GM19397 (cell line): ENCODE measurements around the gene TMPRSS13.
"Not testable (repeated sequence)": the region's sequence is repeated elsewhere in the genome, so short reads cannot be mapped to it uniquely, and the experiment has no call there.

Source experiments
- ATAC-seq: cut with Tn5 transposase; IDR thresholded peaks from one replicate; pipeline ENCODE4 v1.9.1; 2021; ENCODE audit warnings: mild to moderate bottlenecking, moderate library complexity; ENCODE audit not compliant: unreplicated experiment

TMPRSS13 gene

GRCh38 chr11:117929142-117929915 is at the start of gene TMPRSS13:
TSS of gene TMPRSS13 (minus strand) at chr11:117929402. CDS start at chr11:117929307, 95 bp downstream.
- no peak for ATAC-seq

GRCh38 chr11:117978991-117979390 is 49.8 kb upstream of the TMPRSS13 start:
- ATAC-seq, result no peak

- ATAC-seq, result not testable (repeated sequence)
Measured at GRCh38 chr11:117978291-117978910, 49.2 kb upstream of the TMPRSS13 start.

- ATAC-seq, result not testable (repeated sequence)
Measured at GRCh38 chr11:117977612-117978264, 48.5 kb upstream of the TMPRSS13 start.

- ATAC-seq, result no peak
Measured at GRCh38 chr11:117977029-117977428, 47.8 kb upstream of the TMPRSS13 start.

GRCh38 chr11:117976445-117976844 is 47.2 kb upstream of the TMPRSS13 start:
- ATAC-seq, result no peak

- ATAC-seq, result no peak
Measured at GRCh38 chr11:117973503-117973860, 44.3 kb upstream of the TMPRSS13 start.

GRCh38 chr11:117972629-117973502 is 43.7 kb upstream of the TMPRSS13 start:
- no peak for ATAC-seq

- ATAC-seq, result no peak
Measured at GRCh38 chr11:117972044-117972443, 42.8 kb upstream of the TMPRSS13 start.

- no peak for ATAC-seq
Measured at GRCh38 chr11:117970400-117971024, 41.3 kb upstream of the TMPRSS13 start.

- ATAC-seq, result no peak
Measured at GRCh38 chr11:117969160-117969991, 40.2 kb upstream of the TMPRSS13 start.

GRCh38 chr11:117966908-117967307 is 37.7 kb upstream of the TMPRSS13 start:
- ATAC-seq, result no peak

- no peak for ATAC-seq
Measured at GRCh38 chr11:117962826-117963225, 33.6 kb upstream of the TMPRSS13 start.

- ATAC-seq, result no peak
Measured at GRCh38 chr11:117961896-117962295, 32.7 kb upstream of the TMPRSS13 start.

- ATAC-seq, result no peak
Measured at GRCh38 chr11:117960406-117960805, 31.2 kb upstream of the TMPRSS13 start.

- no peak for ATAC-seq
Measured at GRCh38 chr11:117959438-117960149, 30.4 kb upstream of the TMPRSS13 start.

GRCh38 chr11:117958949-117959348 is 29.7 kb upstream of the TMPRSS13 start:
- no peak for ATAC-seq

- no peak for ATAC-seq
Measured at GRCh38 chr11:117953024-117953671, 23.9 kb upstream of the TMPRSS13 start.
